ENCODE results near the gene ATP1B3.
"Not testable (repeated sequence)": the region's sequence is repeated elsewhere in the genome, so short reads cannot be mapped to it uniquely, and the experiment has no call there.

ATP1B3 gene

DNA sequence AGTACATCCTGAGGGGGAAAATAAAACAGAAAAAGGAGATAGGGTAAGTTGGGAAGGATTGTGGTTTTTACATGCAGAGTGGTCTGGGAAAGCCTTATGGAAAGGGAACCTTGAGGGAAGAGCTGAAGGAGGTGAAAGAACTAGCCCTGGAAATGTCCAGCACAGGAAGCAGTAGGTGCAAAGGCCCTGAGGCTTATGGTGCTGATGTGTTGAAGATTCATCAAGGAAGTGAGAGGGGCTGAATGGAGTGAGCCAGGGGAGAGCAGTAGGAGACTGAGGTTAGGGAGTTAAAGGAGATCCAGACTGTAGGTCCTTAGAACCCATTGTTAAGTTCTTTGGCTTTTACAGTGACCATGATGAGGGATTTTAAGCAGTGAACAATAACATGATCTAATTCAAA lies 33.0 kb downstream of the ATP1B3 start:
- no peak for DNase-seq

GRCh38 chr3:141909986-141910385 lies 33.5 kb downstream of the ATP1B3 start:
- not testable (repeated sequence) for DNase-seq

DNA sequence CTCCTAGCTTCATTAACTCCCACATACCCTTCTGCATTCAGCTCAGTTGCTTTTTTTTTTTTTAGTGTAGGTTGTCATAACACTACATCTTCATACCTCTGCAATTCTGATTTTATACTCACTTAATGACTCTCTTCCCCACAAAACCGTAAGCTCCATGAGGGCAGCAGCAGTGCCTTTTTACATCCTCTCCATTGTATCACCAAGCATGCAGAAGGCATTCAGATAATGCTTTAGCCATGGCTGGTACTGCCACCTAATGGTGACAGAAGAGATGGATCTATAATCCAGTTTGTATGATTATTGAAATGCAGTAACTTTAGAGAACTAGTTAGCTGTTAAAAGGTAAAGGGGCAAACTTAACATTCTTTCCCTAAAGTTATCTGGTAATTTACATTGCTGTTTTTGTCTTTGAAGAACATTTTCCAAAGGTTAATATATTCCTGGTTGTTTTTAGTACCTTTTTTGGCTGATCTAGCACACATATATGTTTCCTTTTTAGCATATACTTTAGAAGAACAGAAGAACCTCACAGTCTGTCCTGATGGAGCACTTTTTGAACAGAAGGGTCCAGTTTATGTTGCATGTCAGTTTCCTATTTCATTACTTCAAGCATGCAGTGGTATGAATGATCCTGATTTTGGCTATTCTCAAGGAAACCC lies 36.8 kb downstream of the ATP1B3 start:
- DNase-seq: peak; percentile 56

DNA sequence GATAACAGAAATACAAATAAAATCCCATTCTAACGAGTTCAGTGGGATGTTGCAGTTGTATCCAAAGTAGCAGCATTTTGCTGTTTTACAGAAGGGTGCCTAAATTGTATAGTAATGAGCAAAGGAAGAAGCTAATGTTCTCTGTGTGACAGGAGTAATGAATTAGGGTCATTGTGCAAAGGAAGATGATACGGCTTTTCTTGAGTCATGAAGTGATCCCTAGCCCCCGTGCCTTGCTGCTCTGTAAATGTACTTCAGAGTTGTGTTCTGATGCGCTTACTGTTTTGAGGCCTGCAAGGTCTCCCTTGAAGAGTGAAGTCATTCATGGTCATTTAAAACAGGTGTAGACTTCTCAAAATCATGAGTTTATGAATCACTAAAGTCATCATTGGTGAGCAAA lies 37.9 kb downstream of the ATP1B3 start:
- no peak for DNase-seq

GRCh38 chr3:141915016-141915415 lies 38.6 kb downstream of the ATP1B3 start:
- peak; percentile 10 for DNase-seq

GRCh38 chr3:141915766-141916165 lies 39.3 kb downstream of the ATP1B3 start:
- peak; percentile 41 for DNase-seq

DNA sequence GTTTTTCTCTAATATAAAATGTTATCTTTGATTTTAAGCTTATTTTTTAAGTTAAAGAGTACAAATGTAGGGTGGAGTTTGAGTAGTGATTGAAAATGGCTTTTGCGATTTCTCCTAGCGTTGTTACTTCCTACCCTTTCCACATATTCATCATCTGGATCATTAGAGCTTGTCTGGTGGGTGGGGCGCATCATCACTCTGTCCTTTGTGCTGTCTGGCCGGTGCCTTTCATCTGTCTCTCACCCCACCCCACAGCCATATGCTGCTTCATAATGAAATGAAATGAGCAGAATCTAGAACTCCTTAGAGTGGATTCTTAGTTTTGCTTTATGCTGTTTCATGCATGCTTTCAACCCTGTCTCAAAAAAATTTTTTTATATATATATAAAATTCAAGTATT lies 44.3 kb downstream of the ATP1B3 start:
- no peak for DNase-seq

- DNase-seq: no peak
Measured at GRCh38 chr3:141921316-141921715, 44.9 kb downstream of the ATP1B3 start.

GRCh38 chr3:141925677-141926076 lies 49.2 kb downstream of the ATP1B3 start:
- DNase-seq: not testable (repeated sequence)

DNA sequence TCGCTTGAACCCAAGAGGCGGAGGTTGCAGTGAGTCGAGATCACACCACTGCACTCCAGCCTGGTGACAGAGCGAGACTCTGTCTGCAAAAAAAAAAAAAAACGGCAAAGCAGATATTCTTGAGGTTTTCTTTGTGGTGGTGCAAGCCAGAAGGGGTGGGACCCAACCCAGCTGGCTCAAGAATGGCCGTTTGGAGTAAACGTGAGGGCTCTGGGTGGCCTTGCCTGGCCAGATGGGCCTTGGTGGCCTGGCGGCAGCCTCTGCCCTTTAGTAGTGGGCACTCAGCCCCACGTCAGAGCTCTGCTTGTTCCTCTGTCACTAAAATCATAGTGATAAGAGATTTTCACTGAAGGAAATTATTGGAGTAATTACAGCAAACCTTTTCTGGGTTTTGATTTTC lies 50.5 kb downstream of the ATP1B3 start:
- no peak for DNase-seq

GRCh38 chr3:141928631-141929270 lies 52.3 kb downstream of the ATP1B3 start:
- no peak for DNase-seq

DNA sequence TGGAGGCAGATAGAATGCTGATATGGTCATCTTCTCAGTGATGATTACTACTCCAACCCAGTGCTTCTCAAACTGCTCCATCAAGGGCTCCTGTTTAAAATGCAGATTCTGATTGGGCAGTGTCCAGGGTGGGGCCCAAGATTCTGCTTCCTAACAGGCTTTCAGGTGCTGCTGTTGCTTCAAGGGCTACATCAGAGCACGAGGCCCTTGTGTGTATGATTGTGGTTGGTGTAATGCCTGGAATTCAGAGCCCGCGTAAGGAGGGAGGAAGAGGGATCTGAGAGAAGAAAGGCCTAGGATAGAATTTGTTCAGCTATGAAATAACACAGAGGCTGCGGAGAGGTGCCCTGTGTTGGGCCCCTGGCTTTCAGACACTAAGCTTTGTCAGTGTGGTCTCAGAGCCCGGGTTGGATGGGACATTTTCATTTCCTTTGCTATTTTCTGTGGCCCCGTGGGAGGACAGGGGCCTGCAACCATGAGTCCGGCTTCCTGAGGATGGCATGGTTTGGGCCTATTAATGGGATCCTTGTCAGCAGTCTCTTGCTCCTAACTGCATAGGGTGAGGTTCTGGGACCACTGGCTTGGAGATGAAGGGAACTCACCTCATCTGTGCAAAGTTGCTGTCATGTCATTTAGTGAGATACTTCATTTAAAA lies 53.0 kb downstream of the ATP1B3 start:
- DNase-seq: no peak

GRCh38 chr3:141930801-141931200 lies 54.4 kb downstream of the ATP1B3 start:
- no peak for DNase-seq

GRCh38 chr3:141933421-141934300 lies 57.2 kb downstream of the ATP1B3 start:
- DNase-seq: no peak

DNA sequence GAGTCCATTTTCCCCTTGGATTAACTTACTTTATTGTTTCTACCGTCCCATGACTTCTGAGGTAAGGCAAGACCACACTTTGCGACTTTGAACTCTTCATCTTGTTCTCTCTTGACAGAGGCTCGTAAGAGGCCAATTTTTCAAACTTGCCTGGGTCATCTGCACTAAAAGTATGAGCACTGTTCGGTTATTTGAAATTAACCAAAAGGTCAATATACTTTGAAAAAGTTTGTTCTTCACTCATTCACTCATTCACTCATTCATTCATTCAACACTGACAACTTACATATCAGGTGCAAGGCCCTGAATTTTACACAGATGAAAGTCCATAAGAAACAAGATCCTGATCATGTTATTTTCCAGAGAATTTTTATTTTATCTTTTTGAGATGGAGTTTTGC lies 57.9 kb downstream of the ATP1B3 start:
- no peak for DNase-seq

DNA sequence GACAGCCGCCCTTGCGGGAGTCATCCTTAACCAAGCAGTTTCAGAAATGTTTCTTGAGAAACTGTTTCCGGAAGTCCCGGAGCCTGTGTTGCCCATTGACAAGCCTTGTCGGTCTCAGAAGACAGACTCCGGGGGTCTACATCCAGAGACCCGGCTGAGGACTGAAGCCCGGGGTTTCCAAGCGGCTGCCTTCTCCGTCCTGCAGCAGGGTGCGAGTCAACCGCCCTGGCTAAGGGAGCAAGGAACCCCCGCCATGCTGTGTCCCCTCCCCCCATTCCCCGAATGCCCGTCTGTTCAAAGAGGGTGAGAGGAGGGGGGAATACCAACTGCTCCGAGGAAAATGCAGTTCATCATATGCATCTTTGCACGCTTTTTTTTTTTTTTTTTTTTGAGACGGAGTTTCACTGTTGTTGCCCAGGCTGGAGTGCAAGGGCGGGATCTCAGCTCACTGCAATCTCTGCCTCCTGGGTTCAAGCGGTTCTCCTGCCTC lies 61.6 kb downstream of the ATP1B3 start:
- no peak for DNase-seq

GRCh38 chr3:141939759-141940158 lies 63.3 kb downstream of the ATP1B3 start:
- no peak for DNase-seq

DNA sequence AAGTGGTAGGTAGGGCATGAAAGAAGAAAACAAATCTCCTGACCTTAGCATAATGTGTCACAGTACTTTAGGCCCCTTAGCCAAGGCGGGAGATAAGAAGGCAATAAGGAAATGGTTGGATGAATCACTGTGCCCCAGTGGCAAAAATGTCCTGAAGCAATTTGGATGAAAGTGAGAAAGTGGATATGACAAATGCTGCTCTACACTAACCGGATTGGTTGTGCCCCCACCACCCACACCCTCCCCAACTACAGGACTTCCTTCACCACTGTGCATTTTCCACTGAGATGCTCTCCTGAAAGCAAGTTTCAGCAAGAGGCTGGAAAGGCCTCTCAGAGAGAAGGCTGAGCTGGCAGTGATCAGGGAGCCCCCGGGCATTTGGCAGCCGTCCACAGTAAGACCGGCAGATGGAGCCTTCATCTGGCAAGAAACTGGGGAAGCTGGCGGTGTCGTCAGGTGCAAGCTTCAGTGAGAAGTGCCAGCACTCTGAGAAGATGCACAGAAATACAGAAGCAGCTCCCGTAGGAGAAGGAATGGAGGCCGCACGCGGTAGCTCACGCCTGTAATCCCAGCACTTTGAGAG lies 63.8 kb downstream of the ATP1B3 start:
- DNase-seq: peak; percentile 68

GRCh38 chr3:141941093-141941492 lies 64.7 kb downstream of the ATP1B3 start:
- DNase-seq: no peak

DNA sequence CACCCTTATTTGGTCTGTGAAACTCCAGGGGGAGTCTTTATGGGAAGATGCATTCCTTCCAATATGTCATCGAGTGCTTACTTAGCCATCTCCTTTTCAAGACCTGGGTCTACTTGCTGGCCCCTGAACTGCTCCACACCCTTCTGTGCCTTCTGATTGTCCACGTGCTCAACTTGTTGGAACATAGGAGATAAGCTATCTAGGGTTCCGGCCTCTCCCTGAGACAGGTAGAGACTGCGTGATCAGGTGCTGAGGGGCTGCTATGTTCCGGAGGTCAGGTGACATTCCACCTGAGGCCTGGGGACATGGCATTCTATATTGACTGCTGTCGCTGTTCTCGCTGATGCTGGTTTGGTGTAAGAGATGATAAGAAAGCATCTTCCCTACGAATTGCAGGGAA lies 65.6 kb downstream of the ATP1B3 start:
- no peak for DNase-seq

- no peak for DNase-seq
Measured at GRCh38 chr3:141945726-141946485, 69.5 kb downstream of the ATP1B3 start.

- no peak for DNase-seq
Measured at GRCh38 chr3:141949399-141949798, 73.0 kb downstream of the ATP1B3 start.

Data from fibroblast of skin of right quadriceps (primary cell).